Germinal center (tissue), 1 donor: ENCODE results near the gene ARHGAP31.
A peak's percentile ranks its signal among the peaks of the same experiment; 100 is the strongest.
"Not testable (repeated sequence)": the region's sequence is repeated elsewhere in the genome, so short reads cannot be mapped to it uniquely, and the experiment has no call there.

Experiments
- DNase-seq: peaks from one replicate; pipeline ENCODE4 v3.0.0; 2012; ENCODE audit warnings: mixed read lengths, low spot score

Gene ARHGAP31

GRCh38 chr3:119293871-119294695, at the start of gene ARHGAP31:
ARHGAP31 (plus strand) TSS chr3:119294383; CDS start chr3:119294905, 522 bp downstream.
- DNase-seq = peak; percentile 75

GRCh38 chr3:119245778-119246177, 48.4 kb upstream of the ARHGAP31 start:
- DNase-seq = no peak

- DNase-seq = no peak
Measured at GRCh38 chr3:119255214-119255613, 39.0 kb upstream of the ARHGAP31 start.

GRCh38 chr3:119257111-119257510, 37.1 kb upstream of the ARHGAP31 start:
- DNase-seq = no peak

GRCh38 chr3:119257654-119258410, 36.4 kb upstream of the ARHGAP31 start:
- peak; percentile 8 for DNase-seq

- peak; percentile 46 for DNase-seq
Measured at GRCh38 chr3:119258915-119259314, 35.3 kb upstream of the ARHGAP31 start.

- no peak for DNase-seq
Measured at GRCh38 chr3:119259821-119260220, 34.4 kb upstream of the ARHGAP31 start.

GRCh38 chr3:119261055-119261454, 33.1 kb upstream of the ARHGAP31 start:
- no peak for DNase-seq

- DNase-seq = not testable (repeated sequence)
Measured at GRCh38 chr3:119270212-119270611, 24.0 kb upstream of the ARHGAP31 start.

- no peak for DNase-seq
Measured at GRCh38 chr3:119276680-119277079, 17.5 kb upstream of the ARHGAP31 start.

GRCh38 chr3:119279101-119279554, 15.1 kb upstream of the ARHGAP31 start:
- no peak for DNase-seq

GRCh38 chr3:119279584-119280243, 14.5 kb upstream of the ARHGAP31 start:
- DNase-seq = no peak

GRCh38 chr3:119288669-119289403, 5.3 kb upstream of the ARHGAP31 start:
- DNase-seq = no peak

- no peak for DNase-seq
Measured at GRCh38 chr3:119289404-119289770, 4.8 kb upstream of the ARHGAP31 start.

GRCh38 chr3:119290613-119291012, 3.6 kb upstream of the ARHGAP31 start:
- no peak for DNase-seq

GRCh38 chr3:119291062-119291700, 3.0 kb upstream of the ARHGAP31 start:
- DNase-seq = no peak

- DNase-seq = no peak
Measured at GRCh38 chr3:119292666-119293065, 1.5 kb upstream of the ARHGAP31 start.

GRCh38 chr3:119293105-119293870, 895 bp upstream of the ARHGAP31 start:
- no peak for DNase-seq

- peak; percentile 42 for DNase-seq
Measured at GRCh38 chr3:119294696-119295671, 801 bp downstream of the ARHGAP31 start.
